Activated CD8-positive, alpha-beta memory T cell treated with anti-CD3 and anti-CD28 coated beads for 36 hours (primary cell): ENCODE data around the gene ABLIM3. TPM values are rescaled to one million over a fixed set of nuclear protein-coding genes. Genes with fewer than 3 reads are reported as not detected.

Experiments
- total RNA-seq, 2 experiments: library from RNA; stranded (reverse); gene quantifications; one replicate each; pipeline ENCODE4 v1.2.3, GENCODE V29; 2021

ABLIM3 gene
- total RNA-seq, 2 experiments from 2014 or later: not detected

Other genes with a start within 250 kb of the ABLIM3 start
- not detected for gene SH3TC2, start 78.4 kb upstream of the ABLIM3 start, total RNA-seq
- gene AFAP1L1, start 130.4 kb downstream of the ABLIM3 start, total RNA-seq: under 1 TPM; 0.08 TPM
- 10 to 100 TPM; 35.7 to 36.7 TPM for gene GRPEL2, start 204.0 kb downstream of the ABLIM3 start, total RNA-seq
- 10 to 100 TPM; 21.7 to 22.3 TPM for gene PCYOX1L, start 216.6 kb downstream of the ABLIM3 start, total RNA-seq
- gene IL17B, start 237.8 kb downstream of the ABLIM3 start, total RNA-seq: not detected